Activated T-helper 2 cell treated with anti-CD3 and anti-CD28 coated beads, Interferon-gamma antibody, Interleukin-2, Interleukin-4, amounts not matched to agents 10 μg/mL and 5 μg/mL and 100 μg/mL, durations not matched to agents 14 hours and 24 hours and 36 hours (primary cell): ENCODE data around the gene TOB1. TPM values are rescaled to one million over a fixed set of nuclear protein-coding genes. Genes with fewer than 3 reads are reported as not detected.

Experiments
- DNase-seq: peaks from one replicate; pipeline ENCODE4 v3.0.0; 2021; ENCODE audit warnings: low spot score
- H3K27ac Mint-ChIP-seq: one replicate; pipeline ENCODE4 v1.8.0; 2021; ENCODE audit warnings: mixed read lengths
- H3K27me3 Mint-ChIP-seq: one replicate; pipeline ENCODE4 v1.8.0; 2021; ENCODE audit warnings: low read depth, mixed read lengths
- H3K36me3 Mint-ChIP-seq: one replicate; pipeline ENCODE4 v1.8.0; 2021; ENCODE audit warnings: low read depth, mixed read lengths
- H3K4me1 Mint-ChIP-seq: one replicate; pipeline ENCODE4 v1.8.0; 2021; ENCODE audit warnings: low read depth, mixed read lengths
- H3K4me3 Mint-ChIP-seq: one replicate; pipeline ENCODE4 v1.8.0; 2021; ENCODE audit warnings: low read depth, mild to moderate bottlenecking, moderate library complexity, mixed read lengths
- H3K9me3 Mint-ChIP-seq: one replicate; pipeline ENCODE4 v1.8.0; 2021; ENCODE audit warnings: mixed read lengths
- intact Hi-C: fragments of 100-400 bp; cut with micrococcal nuclease; formaldehyde crosslinking; loops from one replicate; pipeline ENCODE4 v1.15.1; 2023
- total RNA-seq: library from RNA; stranded (reverse); gene quantifications from 2 replicates; pipeline ENCODE4 v1.2.3, GENCODE V29; 2022

The TOB1 gene
- total RNA-seq, 1 donor from 2014 or later: 28.5 TPM

DNA sequence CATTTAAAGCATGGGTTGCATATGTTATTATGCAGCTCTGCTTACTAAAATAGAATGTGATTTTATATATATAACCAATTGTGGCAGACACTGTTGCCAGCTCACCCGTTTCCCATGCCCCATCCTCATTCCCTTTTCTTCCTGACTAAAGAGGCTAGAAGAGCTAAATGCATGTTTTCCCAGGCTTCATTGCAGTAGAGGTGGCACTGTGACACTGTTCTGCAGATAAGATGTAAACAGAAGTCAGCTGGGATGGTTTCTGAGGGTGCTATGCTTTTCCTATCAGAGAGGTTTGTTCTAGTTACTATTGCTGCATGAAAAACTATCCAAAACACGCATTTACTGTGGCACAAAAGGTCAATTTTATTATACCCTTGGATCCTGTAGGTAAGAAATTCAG lies 5.7 kb upstream of the TOB1 start:
- Mint-ChIP-seq H3K9me3 (no peaks in the 10 kb centered on the region), H3K4me3 (no peak overlapping the region), H3K27me3 (peaks cover 31% of the 10 kb centered on the region), H3K36me3 (no peaks in the 10 kb centered on the region), H3K27ac (no peak overlapping the region), H3K4me1 (peaks cover 33% of the 10 kb centered on the region)
- no peak for DNase-seq
- intact Hi-C loops: no loop called here

DNA sequence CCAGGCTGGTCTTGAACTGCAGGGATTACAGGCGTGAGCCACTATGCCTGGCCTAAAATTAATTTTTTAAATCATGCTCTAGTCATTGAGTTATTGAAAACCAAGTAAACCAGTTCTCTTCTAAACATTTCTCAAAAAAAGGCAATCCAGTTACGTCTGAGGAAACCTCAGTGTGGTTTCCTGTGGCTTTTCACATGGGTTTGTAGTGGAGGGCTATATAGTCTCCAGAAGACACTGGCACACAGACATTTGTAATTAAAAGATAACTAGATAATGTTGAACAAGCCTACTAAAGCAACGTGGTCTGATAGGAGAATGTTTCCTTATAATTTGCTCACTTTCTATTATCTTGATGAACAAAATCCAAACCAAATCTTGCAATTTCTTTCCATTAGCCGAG lies 5.2 kb upstream of the TOB1 start:
- Mint-ChIP-seq H3K27me3 (peaks cover 26% of the 10 kb centered on the region), H3K27ac (peak overlapping the region; percentile 62), H3K9me3 (no peaks in the 10 kb centered on the region), H3K36me3 (no peaks in the 10 kb centered on the region), H3K4me3 (peak overlapping the region; percentile 27), H3K4me1 (peaks cover 33% of the 10 kb centered on the region)
- intact Hi-C loops: no loop called here
- DNase-seq: peak; percentile 31

DNA sequence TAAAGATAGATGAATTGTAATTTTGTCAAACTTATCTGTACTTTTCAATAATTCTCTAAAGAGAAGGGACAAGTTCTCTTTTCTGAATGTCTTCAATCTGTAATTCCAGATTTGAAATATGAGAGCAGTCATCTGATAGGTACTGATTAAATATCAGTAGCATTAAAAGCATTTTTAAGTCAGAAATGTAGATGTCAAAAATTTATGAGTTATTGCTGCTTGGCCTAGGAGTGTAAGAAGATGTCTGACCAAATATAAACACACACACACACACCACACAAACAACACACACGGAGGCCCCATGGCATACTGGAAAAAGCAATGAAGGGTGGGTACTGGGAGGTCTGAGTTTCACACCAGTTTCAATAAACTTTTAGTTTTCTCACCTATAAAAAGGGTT lies 2.4 kb upstream of the TOB1 start:
- peaks cover 8% of the 10 kb centered on the region for H3K36me3 Mint-ChIP-seq
- peaks cover 7% of the 10 kb centered on the region for H3K27me3 Mint-ChIP-seq
- no peaks in the 10 kb centered on the region for H3K9me3 Mint-ChIP-seq
- DNase-seq: no peak
- H3K4me1 Mint-ChIP-seq: peaks cover 44% of the 10 kb centered on the region
- intact Hi-C loops: loop anchor here (5.0 kb wide), 3 partner anchors 146 to 299 kb away; partner anchors contain the start of genes ANKRD40 and NME2
- H3K4me3 Mint-ChIP-seq: peak overlapping the region; percentile 91
- H3K27ac Mint-ChIP-seq: no peak overlapping the region

DNA sequence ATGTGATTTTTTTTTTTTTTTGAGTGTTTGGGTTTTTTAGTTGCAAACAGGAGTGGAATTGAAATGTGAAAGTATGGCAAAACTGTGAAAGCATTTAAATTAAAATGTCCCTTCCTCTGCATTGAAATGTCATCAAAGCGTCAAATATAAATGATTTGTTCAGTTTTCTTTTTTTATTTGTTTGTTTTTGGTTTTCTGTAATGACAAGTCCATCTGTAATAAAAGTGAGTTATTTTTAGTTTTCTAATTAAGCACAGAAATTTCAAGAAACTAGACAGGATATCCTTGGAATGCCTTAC lies 1.9 kb upstream of the TOB1 start:
- no peak for DNase-seq
- no peaks in the 10 kb centered on the region for H3K9me3 Mint-ChIP-seq
- intact Hi-C loops: loop anchor here (5.0 kb wide), 3 partner anchors 146 to 299 kb away; partner anchors contain the start of genes ANKRD40 and NME2
- peak overlapping the region; percentile 97 for H3K27ac Mint-ChIP-seq
- peaks cover 45% of the 10 kb centered on the region for H3K4me1 Mint-ChIP-seq
- H3K27me3 Mint-ChIP-seq: peaks cover 3% of the 10 kb centered on the region
- H3K36me3 Mint-ChIP-seq: peaks cover 13% of the 10 kb centered on the region
- peak overlapping the region; percentile 91 for H3K4me3 Mint-ChIP-seq

DNA sequence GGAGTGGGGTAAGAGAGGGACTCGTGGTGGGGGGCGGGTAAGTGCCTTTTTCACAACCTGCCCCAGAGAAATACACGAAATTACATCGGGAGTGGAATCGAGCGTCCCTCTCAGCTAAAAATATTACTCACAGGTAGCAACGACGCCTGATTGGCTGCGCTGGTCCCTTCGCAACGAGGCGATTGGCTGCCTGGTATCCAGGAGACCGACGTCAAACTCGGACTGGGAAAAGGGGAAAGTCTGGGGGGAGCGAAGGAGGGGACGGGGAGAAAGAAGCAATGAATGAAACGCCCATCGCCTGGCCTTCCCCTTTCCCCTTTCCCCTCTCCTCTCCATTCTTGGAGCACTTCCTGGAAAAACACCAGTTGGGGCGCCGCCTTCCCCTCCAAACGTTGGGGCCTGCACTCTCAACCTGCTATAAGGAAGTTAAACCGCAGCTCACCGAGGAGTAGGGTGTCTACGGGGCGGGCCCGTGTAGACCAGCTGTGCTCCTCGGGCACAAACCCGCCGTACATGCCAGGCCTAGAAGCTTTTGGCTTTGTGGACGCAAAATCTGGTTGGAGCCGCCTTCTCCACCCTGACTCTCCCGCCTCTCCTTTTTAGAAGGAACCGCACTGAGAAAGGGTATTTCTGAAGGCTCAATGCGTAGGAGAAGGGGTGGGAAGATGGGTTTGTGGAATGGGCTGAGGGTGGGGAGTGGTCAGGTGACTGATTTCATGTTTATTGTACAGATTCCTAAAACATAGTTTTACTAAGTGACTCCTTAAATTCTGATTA lies 1.4 kb upstream of the TOB1 start:
- H3K9me3 Mint-ChIP-seq: no peaks in the 10 kb centered on the region
- peak overlapping the region; percentile 91 for H3K4me3 Mint-ChIP-seq
- no peaks in the 10 kb centered on the region for H3K27me3 Mint-ChIP-seq
- peak overlapping the region; percentile 97 for H3K27ac Mint-ChIP-seq
- DNase-seq: peak; percentile 83
- peaks cover 44% of the 10 kb centered on the region for H3K4me1 Mint-ChIP-seq
- H3K36me3 Mint-ChIP-seq: peaks cover 17% of the 10 kb centered on the region
- intact Hi-C loops: loop anchor here (1.0 to 5.0 kb wide), 7 partner anchors 15 to 300 kb away; partner anchors contain the start of genes ANKRD40, NME1, NME2 and SPAG9

DNA sequence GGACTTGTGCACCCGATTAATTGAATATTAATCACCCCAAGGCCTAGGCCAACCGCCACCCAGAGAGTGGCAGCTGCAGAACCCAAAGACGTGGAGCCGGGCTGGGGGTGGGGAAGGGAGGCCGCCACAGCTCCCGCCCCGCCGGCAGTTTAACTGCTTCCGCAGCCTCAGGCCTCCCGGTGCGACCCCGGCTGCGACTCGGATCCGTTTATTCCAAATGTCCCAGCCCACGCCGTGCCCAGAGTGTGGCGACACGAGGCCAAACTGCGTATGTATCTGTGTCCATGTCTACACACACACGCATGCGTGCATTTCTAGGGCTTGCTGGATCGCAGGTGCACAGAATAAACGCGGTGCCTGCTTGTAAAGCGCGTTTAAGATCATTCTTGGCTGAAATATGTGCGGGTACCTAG lies 802 bp upstream of the TOB1 start:
- DNase-seq: peak; percentile 65
- peaks cover 43% of the 10 kb centered on the region for H3K4me1 Mint-ChIP-seq
- intact Hi-C loops: loop anchor here (1.0 to 5.0 kb wide), 8 partner anchors 15 to 300 kb away; partner anchors contain the start of genes ANKRD40, NME1, NME2 and SPAG9

DNA sequence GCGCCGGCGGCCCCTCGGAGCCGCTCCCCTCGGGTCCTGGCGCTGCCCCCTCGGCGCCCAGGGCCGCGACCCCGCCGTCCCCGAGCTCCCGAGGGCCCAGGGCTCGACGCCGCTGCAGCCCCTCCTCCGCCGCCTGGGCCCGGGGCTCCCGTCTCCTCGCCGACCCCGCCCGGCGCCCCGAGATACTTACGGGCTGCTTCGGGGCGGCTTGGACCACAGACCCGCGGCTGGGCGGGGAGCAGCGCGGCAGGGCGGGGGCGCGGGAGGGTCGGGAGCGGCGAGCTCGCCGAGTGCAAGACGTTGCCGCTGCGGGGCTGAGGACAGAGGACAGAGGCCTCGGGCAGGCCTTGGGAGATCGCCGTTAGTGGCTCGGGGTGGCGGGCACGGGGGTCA lies 290 bp downstream of the TOB1 start:
- intact Hi-C loops: loop anchor here (1.0 to 5.0 kb wide), 7 partner anchors 53 to 301 kb away; partner anchors contain the start of genes ANKRD40, NME1, NME2 and SPAG9
- H3K27ac Mint-ChIP-seq: no peak overlapping the region
- H3K4me3 Mint-ChIP-seq: peak overlapping the region; percentile 91
- no peak for DNase-seq
- H3K36me3 Mint-ChIP-seq: peaks cover 26% of the 10 kb centered on the region
- no peaks in the 10 kb centered on the region for H3K9me3 Mint-ChIP-seq
- peaks cover 41% of the 10 kb centered on the region for H3K4me1 Mint-ChIP-seq
- no peaks in the 10 kb centered on the region for H3K27me3 Mint-ChIP-seq

More for the DNA sequence above, 802 bp upstream of the TOB1 start:
- peaks cover 18% of the 10 kb centered on the region for H3K36me3 Mint-ChIP-seq
- peak overlapping the region; percentile 91 for H3K4me3 Mint-ChIP-seq
- peak overlapping the region; percentile 97 for H3K27ac Mint-ChIP-seq
- H3K9me3 Mint-ChIP-seq: no peaks in the 10 kb centered on the region
- H3K27me3 Mint-ChIP-seq: no peaks in the 10 kb centered on the region

DNA sequence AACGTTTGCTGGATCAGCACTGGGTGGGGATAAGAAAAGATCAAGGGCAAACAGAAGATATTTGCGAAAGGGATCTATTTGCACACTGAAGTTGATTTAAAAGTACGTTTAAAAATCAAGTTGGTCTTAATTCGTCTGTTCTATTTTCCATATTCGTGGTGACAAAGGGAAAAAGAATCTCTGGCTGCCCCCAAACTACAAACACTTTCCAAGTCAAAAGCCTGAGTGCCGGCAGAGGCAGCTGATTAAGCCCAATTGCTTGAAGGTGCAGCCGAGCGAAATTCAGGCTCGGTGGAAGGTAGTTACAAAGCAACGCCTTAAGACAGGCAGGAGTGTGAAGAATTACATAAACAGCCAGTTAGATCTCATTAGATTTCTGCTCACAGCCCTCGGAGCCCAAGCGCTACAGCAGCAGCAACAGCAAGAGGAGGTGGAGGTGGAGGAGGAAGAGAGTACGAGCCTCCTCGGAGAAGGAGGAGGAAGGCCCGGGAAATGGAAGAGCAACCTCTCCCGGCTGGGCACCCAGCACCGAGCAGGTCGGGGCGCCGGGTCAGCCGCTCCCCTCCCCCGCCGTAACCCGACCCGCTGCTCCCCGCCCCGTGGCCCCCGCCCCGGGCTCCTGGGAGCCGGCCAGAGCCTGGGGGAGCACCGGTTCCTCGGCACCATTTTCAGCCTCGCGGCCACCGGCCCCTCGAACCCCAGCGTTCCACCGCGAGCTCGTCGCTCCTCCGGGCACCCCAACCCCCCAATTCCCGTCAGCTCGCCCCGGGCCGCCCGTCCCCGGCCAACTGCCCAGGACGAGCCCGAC lies 890 bp downstream of the TOB1 start:
- Mint-ChIP-seq H3K4me3 (peak overlapping the region; percentile 98), H3K27ac (peak overlapping the region; percentile 97), H3K27me3 (no peaks in the 10 kb centered on the region), H3K36me3 (peaks cover 28% of the 10 kb centered on the region), H3K4me1 (peaks cover 41% of the 10 kb centered on the region), H3K9me3 (no peaks in the 10 kb centered on the region)
- peak; percentile 47 for DNase-seq
- intact Hi-C loops: loop anchor here (5.0 kb wide), 3 partner anchors 143 to 302 kb away; partner anchors contain the start of genes ANKRD40 and NME2

DNA sequence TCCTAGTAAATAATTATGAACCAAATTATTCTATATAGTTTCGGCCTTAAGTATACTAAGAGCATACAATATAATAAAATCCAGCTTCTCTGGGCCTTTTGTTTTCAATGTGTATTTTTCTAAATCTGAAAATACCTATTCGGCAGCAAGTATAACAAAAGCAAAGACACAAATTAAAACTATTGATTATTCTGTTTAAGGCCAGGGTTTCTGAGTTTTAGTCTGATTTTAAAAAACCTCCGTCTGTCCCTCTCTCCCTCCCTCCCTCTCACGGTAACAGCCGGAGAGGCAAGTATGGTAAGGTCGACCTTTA lies 1.5 kb downstream of the TOB1 start:
- DNase-seq: no peak
- peak overlapping the region; percentile 98 for H3K4me3 Mint-ChIP-seq
- intact Hi-C loops: loop anchor here (5.0 kb wide), 3 partner anchors 142 to 303 kb away; partner anchors contain the start of genes ANKRD40 and NME2
- H3K27ac Mint-ChIP-seq: peak overlapping the region; percentile 97
- peaks cover 28% of the 10 kb centered on the region for H3K36me3 Mint-ChIP-seq
- no peaks in the 10 kb centered on the region for H3K27me3 Mint-ChIP-seq
- H3K4me1 Mint-ChIP-seq: peaks cover 41% of the 10 kb centered on the region
- no peaks in the 10 kb centered on the region for H3K9me3 Mint-ChIP-seq

DNA sequence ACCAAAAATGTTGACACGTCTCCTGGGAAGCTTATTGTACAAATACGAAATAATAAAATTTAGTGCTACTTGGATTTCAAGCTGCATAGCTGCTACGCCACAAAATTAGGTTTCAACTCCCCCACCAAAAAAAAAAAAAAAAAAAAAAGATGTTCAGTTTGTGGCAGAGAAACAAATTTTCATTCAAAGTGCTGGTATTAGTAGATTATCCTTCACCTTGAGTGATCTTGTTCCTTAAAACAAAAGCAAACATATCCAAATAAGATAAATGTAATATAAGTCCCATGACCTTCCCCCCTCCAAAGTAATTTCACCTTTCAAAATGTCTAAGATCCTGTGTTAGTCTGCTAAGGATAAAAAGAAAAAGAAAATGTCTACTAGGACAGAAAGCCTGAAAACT lies 2.2 kb downstream of the TOB1 start:
- DNase-seq: no peak
- Mint-ChIP-seq H3K27ac (no peak overlapping the region), H3K4me1 (peaks cover 41% of the 10 kb centered on the region), H3K4me3 (peak overlapping the region; percentile 98), H3K27me3 (no peaks in the 10 kb centered on the region), H3K36me3 (peaks cover 28% of the 10 kb centered on the region), H3K9me3 (no peaks in the 10 kb centered on the region)
- intact Hi-C loops: no loop called here

DNA sequence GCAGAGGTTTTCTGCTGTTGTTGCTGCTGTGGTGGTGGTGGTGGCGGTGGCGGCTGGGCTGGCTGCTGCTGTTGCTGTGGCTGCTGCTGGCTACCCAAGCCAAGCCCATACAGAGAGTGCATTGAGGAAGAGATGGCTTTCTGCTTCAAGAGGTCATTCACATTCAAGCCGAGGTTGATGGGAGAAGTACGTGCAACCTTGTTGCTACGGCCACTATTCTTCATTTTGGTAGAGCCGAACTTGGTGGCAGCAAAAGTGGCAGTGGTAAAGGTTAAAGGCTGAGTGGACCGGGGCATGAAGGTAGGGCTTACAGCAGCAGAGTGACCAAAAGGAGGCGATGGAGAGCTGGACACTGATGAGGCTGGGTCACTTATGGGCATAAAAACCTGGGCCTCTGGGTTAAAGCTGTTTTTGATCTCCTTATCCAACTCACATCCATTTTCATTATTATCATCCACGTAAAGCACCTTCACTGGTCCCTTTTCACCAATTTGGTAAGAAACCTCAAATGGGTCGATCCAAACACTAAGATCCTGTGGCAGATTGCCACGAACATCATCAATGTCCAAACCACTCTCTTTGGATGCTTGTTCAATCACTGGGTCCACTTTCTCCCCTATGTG lies 2.8 kb downstream of the TOB1 start:
- H3K9me3 Mint-ChIP-seq: no peaks in the 10 kb centered on the region
- no peak overlapping the region for H3K4me3 Mint-ChIP-seq
- no peak overlapping the region for H3K27ac Mint-ChIP-seq
- H3K27me3 Mint-ChIP-seq: no peaks in the 10 kb centered on the region
- H3K36me3 Mint-ChIP-seq: peaks cover 28% of the 10 kb centered on the region
- intact Hi-C loops: no loop called here
- H3K4me1 Mint-ChIP-seq: peaks cover 37% of the 10 kb centered on the region
- no peak for DNase-seq

DNA sequence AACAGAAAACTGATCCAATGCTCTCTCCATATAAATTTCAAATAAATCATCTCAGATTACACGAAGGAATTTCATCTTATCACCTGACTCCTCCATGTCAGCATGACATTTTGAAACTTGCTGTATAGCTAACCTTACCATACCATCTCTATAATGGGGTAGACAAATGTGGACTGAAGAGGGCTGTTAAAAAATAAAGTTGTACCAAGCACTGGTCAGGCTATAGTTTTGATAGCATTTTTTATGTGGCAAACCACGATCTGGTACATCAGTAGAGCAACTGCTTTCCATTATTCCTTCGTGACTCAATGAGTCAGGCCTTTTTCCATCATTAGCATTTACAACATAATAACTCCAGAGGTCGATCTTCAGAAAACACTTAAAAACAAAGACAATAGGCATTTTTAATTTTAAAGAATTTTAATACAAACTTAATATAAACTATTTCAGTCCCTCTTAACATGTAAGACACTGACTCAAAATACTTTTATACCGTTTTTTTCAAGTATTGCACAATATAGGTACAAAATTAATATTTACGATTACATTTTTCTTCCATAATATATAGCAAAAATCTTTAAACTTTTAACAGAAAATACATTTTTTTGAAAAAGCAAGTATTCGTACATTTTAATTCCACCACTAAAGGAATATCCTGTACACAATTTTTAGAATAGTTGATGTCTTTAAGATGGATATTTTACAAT lies 4.2 kb downstream of the TOB1 start:
- Mint-ChIP-seq H3K27me3 (peaks cover 3% of the 10 kb centered on the region), H3K27ac (no peak overlapping the region), H3K4me3 (no peak overlapping the region), H3K9me3 (no peaks in the 10 kb centered on the region), H3K4me1 (peaks cover 28% of the 10 kb centered on the region), H3K36me3 (peaks cover 28% of the 10 kb centered on the region)
- DNase-seq: no peak
- intact Hi-C loops: no loop called here
